PC-9 (cell line): Measurements from ENCODE around the gene OSBPL3. TPM values are rescaled to one million over a fixed set of nuclear protein-coding genes. Genes with fewer than 3 reads are reported as not detected.

Experiments
- BruUV-seq: library from RNA; stranded (reverse); fragments of 400-500 nt; replicated peaks from 2 replicates; lab custom pipeline; 2021; lab: Mats Ljungman, UMichigan
- CTCF ChIA-PET: fragments of 300-600 bp; sonication (Branson Sonifier 250); formaldehyde crosslinking; loops from one replicate; lab custom pipeline; 2022; ENCODE audit warnings: antibody characterized with exemption; lab: Charles Lee
- POLR2A ChIA-PET: fragments of 300-600 bp; sonication (Branson Sonifier 250); formaldehyde crosslinking; loops from one replicate; lab custom pipeline; 2022; ENCODE audit warnings: antibody characterized with exemption; ENCODE audit not compliant: unreplicated experiment; lab: Charles Lee
- DNase-seq, 2 experiments: peaks; one replicate each; pipeline versions ENCODE4 v3.0.0 to v3.0.0-alpha.2; 2015 to 2022; ENCODE audit warnings: mixed read lengths in 1 of 2
- H2AFZ ChIP-seq: fragments of 200-600 bp; sonication (generic); 2 replicates; pipeline ENCODE4 v1.8.1; 2017; ENCODE audit warnings: antibody characterized with exemption
- H3F3A ChIP-seq: fragments of 200-600 bp; sonication (generic); 2 replicates; pipeline ENCODE4 v1.8.1; 2017; ENCODE audit warnings: antibody characterized with exemption, mild to moderate bottlenecking, low read depth; ENCODE audit not compliant: insufficient read depth
- H3K27ac ChIP-seq: fragments of 200-600 bp; sonication (generic); 2 replicates; pipeline ENCODE4 v1.6.1; 2016; ENCODE audit warnings: mixed run types
- H3K27me3 ChIP-seq: fragments of 200-600 bp; sonication (generic); 2 replicates; pipeline ENCODE4 v1.6.1; 2016; ENCODE audit warnings: low read depth, mixed run types; ENCODE audit not compliant: insufficient read depth
- H3K36me3 ChIP-seq: fragments of 200-600 bp; sonication (generic); 2 replicates; pipeline ENCODE4 v1.6.1; 2016; ENCODE audit warnings: low read depth, mixed run types
- H3K4me1 ChIP-seq: fragments of 200-600 bp; sonication (generic); replicated peaks from 2 replicates; pipeline ENCODE4 v1.6.1; 2016; ENCODE audit warnings: mixed run types; ENCODE audit not compliant: insufficient read depth
- H3K4me2 ChIP-seq: fragments of 200-600 bp; sonication (generic); 2 replicates; pipeline ENCODE4 v1.6.1; 2017; ENCODE audit warnings: mixed run types
- H3K4me3 ChIP-seq: fragments of 200-600 bp; sonication (generic); 2 replicates; pipeline ENCODE4 v1.6.1; 2016; ENCODE audit warnings: mixed run types
- H3K79me2 ChIP-seq: fragments of 200-600 bp; sonication (generic); 2 replicates; pipeline ENCODE4 v1.6.1; 2017; ENCODE audit warnings: low read depth, mixed run types
- H3K9me2 ChIP-seq: fragments of 200-600 bp; sonication (generic); 2 replicates; pipeline ENCODE4 v1.8.1; 2017; ENCODE audit warnings: mild to moderate bottlenecking; ENCODE audit not compliant: insufficient read depth
- H3K9me3 ChIP-seq: fragments of 200-600 bp; sonication (generic); 2 replicates; pipeline ENCODE4 v1.8.1; 2016; ENCODE audit warnings: low read depth; ENCODE audit not compliant: insufficient read depth
- H4K20me1 ChIP-seq: fragments of 200-600 bp; sonication (generic); 2 replicates; pipeline ENCODE4 v1.8.1; 2017; ENCODE audit not compliant: insufficient read depth
- EZH2 ChIP-seq: fragments of 200-600 bp; sonication (generic); IDR thresholded peaks from 2 replicates; pipeline ENCODE4 v1.8.0; 2017; ENCODE audit warnings: antibody characterized with exemption, low read depth
- intact Hi-C: fragments of 100-400 bp; cut with micrococcal nuclease; formaldehyde crosslinking; loops from one replicate; pipeline ENCODE4 v1.10.0; 2022; ENCODE audit not compliant: unreplicated experiment
- total RNA-seq: library from RNA; stranded (reverse); gene quantifications from 2 replicates; pipeline ENCODE4 v1.2.3, GENCODE V29; 2021
- TF ChIP-seq, protein P1 (sequence below): fragments of 200-600 bp; sonication (generic); conservative IDR thresholded peaks from 2 replicates; pipeline ENCODE4 v1.6.1; 2017; ENCODE audit warnings: mixed run types, antibody characterized with exemption, mild to moderate bottlenecking, moderate library complexity

OSBPL3 gene
- total RNA-seq, 1 experiment from 2014 or later, result 87.6 TPM

- H3K4me1 ChIP-seq, result peaks cover 58% of the 10 kb centered on the region
- no peaks in the 10 kb centered on the region for H3K27me3 ChIP-seq
- H3K27ac ChIP-seq, result peak overlapping the region; percentile 97
- no peak for TF ChIP-seq EZH2
- TF ChIP-seq, protein P1, sequence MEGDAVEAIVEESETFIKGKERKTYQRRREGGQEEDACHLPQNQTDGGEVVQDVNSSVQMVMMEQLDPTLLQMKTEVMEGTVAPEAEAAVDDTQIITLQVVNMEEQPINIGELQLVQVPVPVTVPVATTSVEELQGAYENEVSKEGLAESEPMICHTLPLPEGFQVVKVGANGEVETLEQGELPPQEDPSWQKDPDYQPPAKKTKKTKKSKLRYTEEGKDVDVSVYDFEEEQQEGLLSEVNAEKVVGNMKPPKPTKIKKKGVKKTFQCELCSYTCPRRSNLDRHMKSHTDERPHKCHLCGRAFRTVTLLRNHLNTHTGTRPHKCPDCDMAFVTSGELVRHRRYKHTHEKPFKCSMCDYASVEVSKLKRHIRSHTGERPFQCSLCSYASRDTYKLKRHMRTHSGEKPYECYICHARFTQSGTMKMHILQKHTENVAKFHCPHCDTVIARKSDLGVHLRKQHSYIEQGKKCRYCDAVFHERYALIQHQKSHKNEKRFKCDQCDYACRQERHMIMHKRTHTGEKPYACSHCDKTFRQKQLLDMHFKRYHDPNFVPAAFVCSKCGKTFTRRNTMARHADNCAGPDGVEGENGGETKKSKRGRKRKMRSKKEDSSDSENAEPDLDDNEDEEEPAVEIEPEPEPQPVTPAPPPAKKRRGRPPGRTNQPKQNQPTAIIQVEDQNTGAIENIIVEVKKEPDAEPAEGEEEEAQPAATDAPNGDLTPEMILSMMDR, result peak; percentile 56; the same call in 1 of the 2 replicates
- ChIA-PET CTCF (interaction anchor here (0.6 to 2.8 kb wide), 8 partner anchors 9 to 272 kb away, joined by 3 to 15 read pairs (median 6); no protein-coding TSS in a partner anchor), POLR2A (interaction anchor here (0.6 to 1.5 kb wide), 6 partner anchors 158 to 1707 kb away, joined by 3 to 5 read pairs (median 4); no protein-coding TSS in a partner anchor)
- H3K9me2 ChIP-seq, result no peaks in the 10 kb centered on the region
- no peak overlapping the region; the same call in 1 of the 2 replicates for H2AFZ ChIP-seq
- peak overlapping the region; percentile 73 for H3K4me2 ChIP-seq
- H4K20me1 ChIP-seq, result no peaks in the 10 kb centered on the region
- H3K79me2 ChIP-seq, result 0 out of 2 replicates have a peak, but pooled peaks cover 5% of the 10 kb centered on the region
- H3K36me3 ChIP-seq, result no peaks in the 10 kb centered on the region; the same call in none of the 2 replicates
- H3F3A ChIP-seq, result peaks cover 56% of the 10 kb centered on the region
- peak overlapping the region; percentile 16; the same call in 1 of the 2 replicates for H3K4me3 ChIP-seq
- TSS peak; percentile 75 for BruUV-seq
- H3K9me3 ChIP-seq, result no peaks in the 10 kb centered on the region
- DNase-seq, result peak; percentile 90 to 99
- intact Hi-C loops, result loop anchor here (1.0 to 2.0 kb wide), 4 partner anchors 86 to 207 kb away; partner anchors contain the start of gene OSBPL3
These were observed 158.8 kb downstream of the OSBPL3 start for GRCh38 chr7:24821045-24821753.

GRCh38 chr7:24820730-24821044 is 159.3 kb downstream of the OSBPL3 start:
- Histone ChIP-seq H3K27me3 (no peaks in the 10 kb centered on the region), H3K9me3 (no peaks in the 10 kb centered on the region), H2AFZ (no peak overlapping the region), H3K9me2 (no peaks in the 10 kb centered on the region), H3K79me2 (0 out of 2 replicates have a peak, but pooled peaks cover 5% of the 10 kb centered on the region), H3K4me1 (peaks cover 53% of the 10 kb centered on the region), H3K4me2 (peak overlapping the region; percentile 73), H3F3A (peaks cover 52% of the 10 kb centered on the region), H3K4me3 (peak overlapping the region; percentile 22; the same call in 1 of the 2 replicates), H3K27ac (peak overlapping the region; percentile 97), H4K20me1 (no peaks in the 10 kb centered on the region), H3K36me3 (no peaks in the 10 kb centered on the region; the same call in none of the 2 replicates)
- ChIA-PET POLR2A (interaction anchor here (0.6 to 1.5 kb wide), 4 partner anchors 159 to 1129 kb away, joined by 3 to 5 read pairs (median 4); no protein-coding TSS in a partner anchor), CTCF (interaction anchor here (1.3 to 2.8 kb wide), 6 partner anchors 8 to 273 kb away, joined by 3 to 15 read pairs (median 7); no protein-coding TSS in a partner anchor)
- intact Hi-C loops, result loop anchor here (1.0 to 2.0 kb wide), 6 partner anchors 87 to 273 kb away; partner anchors contain the start of gene OSBPL3
- DNase-seq, result peak in 1 of 2 experiments; percentile 100
- no TSS peak for BruUV-seq
- no peak for TF ChIP-seq EZH2
- TF ChIP-seq, protein P1, result no peak
